ENCODE results near the gene CLTB.

The CLTB gene

GRCh38 chr5:176415240-176415951 is 943 bp downstream of the CLTB start:
- TF ChIP-seq ZFX (IDR thresholded peaks at IDR 0.05; ENCODE audit: borderline replicate concordance) (no peak), CTCF (IDR thresholded peaks at IDR 0.05) (no peak)
- peak overlapping the region; percentile 78 for H3K27ac ChIP-seq

- H3K27ac ChIP-seq: peak overlapping the region; percentile 78; the same call in 1 of the 2 replicates
- TF ChIP-seq ZFX (IDR thresholded peaks at IDR 0.05; ENCODE audit: borderline replicate concordance): no peak
- TF ChIP-seq CTCF (IDR thresholded peaks at IDR 0.05): no peak
Measured at GRCh38 chr5:176414704-176415103, 1.6 kb downstream of the CLTB start.

GRCh38 chr5:176413709-176414191 is 2.6 kb downstream of the CLTB start:
- TF ChIP-seq CTCF (IDR thresholded peaks at IDR 0.05) (no peak), ZFX (IDR thresholded peaks at IDR 0.05; ENCODE audit: borderline replicate concordance) (no peak)
- H3K27ac ChIP-seq: no peak overlapping the region

GRCh38 chr5:176413255-176413565 is 3.1 kb downstream of the CLTB start:
- TF ChIP-seq CTCF (IDR thresholded peaks at IDR 0.05) (no peak), ZFX (IDR thresholded peaks at IDR 0.05; ENCODE audit: borderline replicate concordance) (no peak)
- no peak overlapping the region for H3K27ac ChIP-seq

GRCh38 chr5:176412517-176413254 is 3.7 kb downstream of the CLTB start:
- TF ChIP-seq ZFX (IDR thresholded peaks at IDR 0.05; ENCODE audit: borderline replicate concordance) (no peak), CTCF (IDR thresholded peaks at IDR 0.05) (no peak)
- H3K27ac ChIP-seq: no peak overlapping the region

- no peak overlapping the region for H3K27ac ChIP-seq
- TF ChIP-seq ZFX (IDR thresholded peaks at IDR 0.05; ENCODE audit: borderline replicate concordance): no peak
- TF ChIP-seq CTCF (IDR thresholded peaks at IDR 0.05): no peak
Measured at GRCh38 chr5:176410486-176411180, 5.7 kb downstream of the CLTB start.
